ENCODE data around the gene PAIP2.

PAIP2 gene

DNA sequence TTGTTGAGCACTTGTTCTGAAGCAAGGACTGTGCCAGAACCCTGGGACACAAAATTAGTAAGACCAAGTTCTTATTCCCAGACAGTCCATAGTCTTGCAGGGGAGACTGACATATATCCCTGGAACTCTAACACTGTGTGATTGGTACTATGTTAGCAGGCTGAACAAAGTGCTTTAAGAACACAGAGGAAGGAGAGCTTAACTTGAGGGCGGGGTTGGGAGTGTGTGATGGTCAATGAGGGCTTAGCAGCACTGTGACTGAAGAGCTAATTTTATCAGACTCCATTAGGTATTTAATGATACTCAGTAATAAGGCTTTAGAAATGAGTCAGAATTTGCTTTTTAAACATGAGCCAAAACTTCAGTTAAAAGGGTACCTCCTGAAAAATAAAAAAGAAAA, 77.1 kb downstream of the PAIP2 start:
- TF ChIP-seq, protein P1, sequence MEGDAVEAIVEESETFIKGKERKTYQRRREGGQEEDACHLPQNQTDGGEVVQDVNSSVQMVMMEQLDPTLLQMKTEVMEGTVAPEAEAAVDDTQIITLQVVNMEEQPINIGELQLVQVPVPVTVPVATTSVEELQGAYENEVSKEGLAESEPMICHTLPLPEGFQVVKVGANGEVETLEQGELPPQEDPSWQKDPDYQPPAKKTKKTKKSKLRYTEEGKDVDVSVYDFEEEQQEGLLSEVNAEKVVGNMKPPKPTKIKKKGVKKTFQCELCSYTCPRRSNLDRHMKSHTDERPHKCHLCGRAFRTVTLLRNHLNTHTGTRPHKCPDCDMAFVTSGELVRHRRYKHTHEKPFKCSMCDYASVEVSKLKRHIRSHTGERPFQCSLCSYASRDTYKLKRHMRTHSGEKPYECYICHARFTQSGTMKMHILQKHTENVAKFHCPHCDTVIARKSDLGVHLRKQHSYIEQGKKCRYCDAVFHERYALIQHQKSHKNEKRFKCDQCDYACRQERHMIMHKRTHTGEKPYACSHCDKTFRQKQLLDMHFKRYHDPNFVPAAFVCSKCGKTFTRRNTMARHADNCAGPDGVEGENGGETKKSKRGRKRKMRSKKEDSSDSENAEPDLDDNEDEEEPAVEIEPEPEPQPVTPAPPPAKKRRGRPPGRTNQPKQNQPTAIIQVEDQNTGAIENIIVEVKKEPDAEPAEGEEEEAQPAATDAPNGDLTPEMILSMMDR (conservative IDR thresholded peaks at IDR 0.05), result no peak

More for the DNA sequence above, 77.1 kb downstream of the PAIP2 start:
- H3K27ac ChIP-seq, result no peak overlapping the region
